Measurements from ENCODE around the gene PROB1. TPM values are rescaled to one million over a fixed set of nuclear protein-coding genes. Genes with fewer than 3 reads are reported as not detected.
"Not testable (repeated sequence)": the region's sequence is repeated elsewhere in the genome, so short reads cannot be mapped to it uniquely, and the experiment has no call there.

Gene PROB1
- total and polyA plus RNA-seq, 7 donors, result 15.2 to 86.7 (median 42.3) TPM

DNA sequence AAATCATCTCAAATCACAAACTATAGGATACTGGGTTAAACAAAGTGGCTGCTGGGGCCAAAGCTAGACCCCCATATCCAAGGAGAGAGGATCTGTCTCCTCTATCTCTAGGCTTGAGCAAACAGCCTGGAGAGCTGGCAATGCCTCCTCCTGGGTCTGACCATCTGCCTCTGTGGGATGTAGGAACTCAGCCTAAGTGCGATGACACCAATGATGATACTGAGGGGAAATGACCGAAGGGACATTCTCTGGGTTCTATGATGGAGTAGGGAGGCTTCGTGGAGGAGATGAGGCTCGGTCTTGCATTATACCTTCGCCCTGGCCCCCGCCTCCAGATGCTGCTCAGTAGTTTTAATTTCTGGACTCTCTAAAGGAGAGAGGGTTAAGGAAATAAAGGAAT, 18.2 kb upstream of the PROB1 start:
- peaks cover 0 to 9% of the 10 kb centered on the region in 2 donors for H3K36me3 ChIP-seq (ENCODE audit: insufficient read depth in 1 of 2, low read depth in 1 of 2)
- no peaks in the 10 kb centered on the region for H3K27me3 ChIP-seq (ENCODE audit: insufficient read depth in 3 of 3, low read length in 2 of 3)
- no peak overlapping the region for H3K4me3 ChIP-seq
- H3K27ac ChIP-seq, result no peak overlapping the region
- WGBS, 3 donors, result 96 to 97% (median 97%) methylated on average over 6 of the region's 6 CpGs
- H3K4me1 ChIP-seq, result peaks cover 56% of the 10 kb centered on the region
- ATAC-seq (no peak), DNase-seq (no peak)
- intact Hi-C loops (cut with DNase I), result loop anchor here in 1 of 2 donors (10.0 kb wide), 1 partner anchor 352 kb away; no protein-coding TSS in a partner anchor
- TF ChIP-seq, protein P1, sequence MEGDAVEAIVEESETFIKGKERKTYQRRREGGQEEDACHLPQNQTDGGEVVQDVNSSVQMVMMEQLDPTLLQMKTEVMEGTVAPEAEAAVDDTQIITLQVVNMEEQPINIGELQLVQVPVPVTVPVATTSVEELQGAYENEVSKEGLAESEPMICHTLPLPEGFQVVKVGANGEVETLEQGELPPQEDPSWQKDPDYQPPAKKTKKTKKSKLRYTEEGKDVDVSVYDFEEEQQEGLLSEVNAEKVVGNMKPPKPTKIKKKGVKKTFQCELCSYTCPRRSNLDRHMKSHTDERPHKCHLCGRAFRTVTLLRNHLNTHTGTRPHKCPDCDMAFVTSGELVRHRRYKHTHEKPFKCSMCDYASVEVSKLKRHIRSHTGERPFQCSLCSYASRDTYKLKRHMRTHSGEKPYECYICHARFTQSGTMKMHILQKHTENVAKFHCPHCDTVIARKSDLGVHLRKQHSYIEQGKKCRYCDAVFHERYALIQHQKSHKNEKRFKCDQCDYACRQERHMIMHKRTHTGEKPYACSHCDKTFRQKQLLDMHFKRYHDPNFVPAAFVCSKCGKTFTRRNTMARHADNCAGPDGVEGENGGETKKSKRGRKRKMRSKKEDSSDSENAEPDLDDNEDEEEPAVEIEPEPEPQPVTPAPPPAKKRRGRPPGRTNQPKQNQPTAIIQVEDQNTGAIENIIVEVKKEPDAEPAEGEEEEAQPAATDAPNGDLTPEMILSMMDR (IDR thresholded peaks at IDR 0.05), result no peak
- H3K9me3 ChIP-seq, result no peaks in the 10 kb centered on the region

DNA sequence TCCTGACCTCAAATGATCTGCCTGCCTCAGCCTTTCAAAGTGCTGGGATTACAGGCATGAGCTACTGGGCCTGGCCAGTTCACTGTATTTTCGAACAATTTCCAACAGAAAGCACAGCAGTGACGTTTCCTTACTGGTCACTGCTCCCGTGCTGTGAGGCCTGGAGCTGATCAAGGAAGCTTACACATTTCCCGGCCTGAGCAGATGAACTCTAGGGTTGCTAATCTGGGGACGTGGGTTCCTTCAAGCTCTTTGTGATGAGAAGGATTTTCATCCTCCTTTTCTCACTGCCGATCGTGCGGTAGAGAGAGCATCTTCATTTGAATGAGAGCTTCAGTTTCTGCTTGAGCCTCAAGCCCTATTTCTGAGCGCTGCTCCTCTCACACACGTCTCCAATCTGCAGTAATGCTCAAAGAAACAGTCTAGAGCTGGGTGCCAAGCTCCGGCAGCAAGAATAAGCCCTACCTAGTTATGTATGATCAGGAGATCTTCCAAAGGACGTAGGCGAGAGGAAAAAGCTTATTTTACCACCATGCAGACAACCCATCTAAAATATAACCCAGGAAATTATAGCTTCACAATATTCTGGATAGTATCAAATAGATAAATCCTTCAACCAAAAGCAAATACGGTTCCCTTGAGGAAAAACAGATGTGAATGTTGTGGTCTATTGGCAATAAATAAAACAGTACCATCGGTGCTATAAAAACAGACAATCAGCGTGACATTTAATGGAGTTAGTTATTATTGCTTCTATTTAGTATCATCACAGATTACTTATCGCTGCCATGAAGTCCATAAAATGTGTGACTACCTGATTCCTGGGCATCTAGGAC, 16.3 kb upstream of the PROB1 start:
- peaks cover 0 to 9% of the 10 kb centered on the region in 2 donors for H3K36me3 ChIP-seq (ENCODE audit: insufficient read depth in 1 of 2, low read depth in 1 of 2)
- no peaks in the 10 kb centered on the region for H3K27me3 ChIP-seq (ENCODE audit: insufficient read depth in 3 of 3, low read length in 2 of 3)
- no peaks in the 10 kb centered on the region for H3K9me3 ChIP-seq
- no peak for ATAC-seq
- WGBS, 3 donors, result 46 to 73% (median 48%) methylated on average over 17 of the region's 17 CpGs
- no peak overlapping the region for H3K4me3 ChIP-seq
- peak overlapping the region; percentile 65 for H3K27ac ChIP-seq
- intact Hi-C loops (cut with DNase I), result loop anchor here in 1 of 2 donors (10.0 kb wide), 1 partner anchor 354 kb away; no protein-coding TSS in a partner anchor
- DNase-seq, result no peak
- H3K4me1 ChIP-seq, result peaks cover 37% of the 10 kb centered on the region
- TF ChIP-seq, protein P1 (IDR thresholded peaks at IDR 0.05), result no peak

DNA sequence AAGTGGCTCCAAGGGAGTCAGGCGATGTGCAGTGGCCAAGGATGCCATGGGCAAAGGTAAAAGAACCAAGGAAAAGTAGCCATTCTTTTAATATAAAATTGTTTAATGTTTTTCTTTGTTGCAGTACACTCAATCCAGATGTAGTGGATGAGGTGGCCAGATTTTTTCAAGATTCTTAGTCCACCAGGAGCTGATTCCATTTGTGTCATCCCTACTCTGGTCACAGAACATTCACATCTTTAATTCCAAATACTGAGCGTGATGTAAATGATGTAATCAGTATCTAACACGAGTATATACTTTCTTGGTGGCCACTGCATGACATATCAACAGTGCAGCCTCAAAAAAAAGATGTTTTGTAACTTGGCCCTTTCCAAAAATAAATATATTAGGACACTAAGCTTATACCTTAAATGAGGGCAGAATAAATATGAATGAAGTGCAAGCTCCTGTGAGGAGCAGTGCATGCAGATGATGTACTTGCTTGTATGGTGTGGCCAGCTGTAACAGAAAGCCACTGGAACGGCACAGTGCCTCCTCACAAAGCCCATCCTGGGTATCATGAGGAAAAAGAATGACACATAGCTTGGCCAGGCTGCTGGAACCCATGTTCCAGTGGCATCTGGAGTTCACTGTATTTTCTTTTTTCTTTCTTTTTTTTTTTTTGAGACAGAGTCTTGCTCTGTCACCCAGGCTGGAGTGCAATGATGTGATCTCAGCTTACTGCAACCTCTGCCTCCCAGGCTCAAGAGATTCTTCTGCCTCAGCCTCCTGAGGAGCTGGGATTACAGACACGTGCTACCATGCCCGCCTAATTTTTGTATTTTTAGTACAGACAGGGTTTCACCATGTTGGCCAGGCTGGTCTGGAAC, 15.5 kb upstream of the PROB1 start:
- TF ChIP-seq, protein P1 (IDR thresholded peaks at IDR 0.05), result no peak
- Histone ChIP-seq H3K4me3 (no peak overlapping the region), H3K36me3 (ENCODE audit: insufficient read depth in 1 of 2, low read depth in 1 of 2) (peaks cover 0 to 9% of the 10 kb centered on the region in 2 donors), H3K9me3 (no peaks in the 10 kb centered on the region), H3K27ac (peak overlapping the region; percentile 65), H3K4me1 (peaks cover 28% of the 10 kb centered on the region), H3K27me3 (ENCODE audit: insufficient read depth in 3 of 3, low read length in 2 of 3) (no peaks in the 10 kb centered on the region)
- ATAC-seq (peak in 1 of 4 donors; percentile 19), DNase-seq (no peak)
- WGBS, 3 donors, result 42 to 51% (median 45%) methylated on average over 6 of the region's 6 CpGs
- intact Hi-C loops (cut with DNase I), result loop anchor here in 1 of 2 donors (10.0 kb wide), 1 partner anchor 354 kb away; no protein-coding TSS in a partner anchor

DNA sequence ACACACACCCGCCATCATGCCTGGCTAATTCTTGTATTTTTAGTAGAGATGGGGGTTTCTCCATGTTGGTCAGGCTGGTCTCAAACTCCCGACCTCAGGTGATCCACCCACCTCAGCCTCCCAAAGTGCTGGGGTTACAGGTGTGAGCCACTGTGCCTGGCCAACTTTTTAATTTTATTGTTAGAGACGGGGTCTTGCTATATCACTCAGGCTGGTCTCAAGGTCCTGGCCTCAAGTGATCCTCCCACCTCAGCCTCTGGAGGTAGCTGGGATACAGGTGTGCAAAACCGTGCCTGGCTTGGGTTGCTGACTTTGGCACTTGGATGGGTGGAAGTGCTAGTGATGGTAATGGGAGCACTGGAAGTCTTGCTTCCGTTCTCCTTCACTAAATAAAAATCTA, 14.2 kb upstream of the PROB1 start:
- intact Hi-C loops (cut with DNase I); H3K27ac ChIP-seq; DNase-seq; ATAC-seq; H3K4me3 ChIP-seq; H3K27me3 ChIP-seq (ENCODE audit: insufficient read depth in 3 of 3, low read length in 2 of 3); H3K9me3 ChIP-seq; H3K36me3 ChIP-seq (ENCODE audit: insufficient read depth in 1 of 2, low read depth in 1 of 2): not testable (repeated sequence)
- 77 to 92% (median 87%) methylated on average over 5 of the region's 5 CpGs for WGBS, 3 donors
- peaks cover 23% of the 10 kb centered on the region for H3K4me1 ChIP-seq

DNA sequence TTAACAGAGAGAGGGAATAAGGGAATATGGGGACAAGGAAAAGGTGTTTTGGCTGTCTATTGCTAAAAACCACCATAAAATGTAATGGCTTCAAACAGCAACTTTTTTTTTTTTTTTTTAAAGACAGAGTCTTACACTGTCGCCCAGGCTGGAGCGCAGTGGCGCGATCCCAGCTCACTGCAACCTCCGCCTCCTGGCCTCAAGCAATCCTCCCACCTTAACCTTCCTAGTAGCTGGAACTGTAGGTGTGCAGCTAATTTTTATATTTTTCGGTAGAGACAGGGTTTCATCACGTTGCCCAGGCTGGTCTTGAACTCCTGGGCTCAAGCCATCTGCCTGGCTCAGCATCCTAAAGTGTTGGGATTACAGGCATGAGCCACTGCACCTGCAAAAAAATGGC, 13.3 kb upstream of the PROB1 start:
- WGBS, 3 donors, result 90 to 97% (median 92%) methylated on average over 7 of the region's 7 CpGs
- peaks cover 22% of the 10 kb centered on the region for H3K4me1 ChIP-seq
- ATAC-seq (no peak), DNase-seq (no peak)
- intact Hi-C loops (cut with DNase I), result no loop called here
- H3K27me3 ChIP-seq (ENCODE audit: insufficient read depth in 3 of 3, low read length in 2 of 3), result no peaks in the 10 kb centered on the region
- H3K36me3 ChIP-seq (ENCODE audit: insufficient read depth in 1 of 2, low read depth in 1 of 2), result peaks cover 0 to 8% of the 10 kb centered on the region in 2 donors
- no peaks in the 10 kb centered on the region for H3K9me3 ChIP-seq
- H3K27ac ChIP-seq, result no peak overlapping the region
- no peak overlapping the region for H3K4me3 ChIP-seq
- TF ChIP-seq, protein P1 (IDR thresholded peaks at IDR 0.05), result no peak

Measured in psoas muscle (tissue), 8 donors.